ENCODE results near the gene YDJC.

DNA sequence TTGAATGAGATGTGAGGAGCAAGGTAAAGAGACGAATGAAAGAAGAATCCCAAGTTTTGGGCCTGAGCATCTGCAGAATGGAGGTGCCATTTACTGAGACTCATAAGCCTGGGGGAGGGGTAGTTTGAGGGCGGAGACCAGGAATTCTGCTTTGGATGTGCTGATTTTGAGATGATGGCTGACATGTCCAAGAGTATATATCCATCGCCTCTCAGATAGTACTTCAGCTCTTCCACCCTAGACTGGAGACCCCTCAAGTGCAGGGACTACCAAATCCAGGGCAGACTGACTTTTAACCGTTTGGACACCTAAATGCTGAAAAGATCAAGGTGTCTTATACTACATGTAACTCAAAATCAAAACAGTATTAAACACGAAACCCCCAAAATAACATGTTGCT lies 11.0 kb upstream of the YDJC start:
- TF ChIP-seq SUZ12 (IDR thresholded peaks at IDR 0.05; ENCODE audit: extremely low read depth, insufficient read depth, insufficient read length) (no peak), ZNF274 (IDR thresholded peaks at IDR 0.05; ENCODE audit: low read depth, low read length) (no peak)

Measured in NT2/D1 (cell line).